Heart left ventricle (tissue), 13 donors: ENCODE data around the gene HSFX4.
"Not testable (repeated sequence)": the region's sequence is repeated elsewhere in the genome, so short reads cannot be mapped to it uniquely, and the experiment has no call there.

ENCODE experiments used
- POLR2A ChIP-seq, 2 donors: fragments of 450-650 bp; IDR thresholded peaks; one replicate each; pipeline ENCODE4 v1.6.1; 2017; ENCODE audit warnings: antibody characterized with exemption in 2 of 2, mild to moderate bottlenecking in 2 of 2, moderate library complexity in 2 of 2
- TF ChIP-seq, protein P1 (sequence below), 12 donors: fragments of 200-600 bp; sonication (generic) in 4 of 12; IDR thresholded peaks; one replicate each; pipeline versions ENCODE4 v1.5.0 to v1.8.0; 2018 to 2022; ENCODE audit warnings: antibody characterized with exemption in 12 of 12, mild to moderate bottlenecking in 5 of 12
- donor health status: ischemic (EF 13 %, LVEDD 7.1; RV severe dilation, severe dysfunction).
- donor health status: DM: no; HTN: yes; CAD: no.
- donor health status: DM: no; HTN: no; CAD: no.
- donor health status: ischemic (EF 25% LVEDD 6.9; RV normal size, moderate dysfunction).
- donor health status: ischemic (EF 25% LVEDD 5.7; RV mildly dilated, moderate dysfunction).
- donor health status: ischemic (EF 35%, LVEDD 5.7; RV mildly dilated, moderate dysfunction).
- donor health status: nonischemic (EF 11% LVEDD 7.7; RV severe dilation, severe dysfunction).
- donor health status: DM: yes; HTN: yes; CAD: no.
- donor health status: PGD.
- donor health status: ischemic (EF 29% LVEDD 5.4; RV normal size, mild dysfunction).
- donor health status: nonischemic (EF 23%, LVEDD 6.1; RV moderate dilation, normal function).

DNA sequence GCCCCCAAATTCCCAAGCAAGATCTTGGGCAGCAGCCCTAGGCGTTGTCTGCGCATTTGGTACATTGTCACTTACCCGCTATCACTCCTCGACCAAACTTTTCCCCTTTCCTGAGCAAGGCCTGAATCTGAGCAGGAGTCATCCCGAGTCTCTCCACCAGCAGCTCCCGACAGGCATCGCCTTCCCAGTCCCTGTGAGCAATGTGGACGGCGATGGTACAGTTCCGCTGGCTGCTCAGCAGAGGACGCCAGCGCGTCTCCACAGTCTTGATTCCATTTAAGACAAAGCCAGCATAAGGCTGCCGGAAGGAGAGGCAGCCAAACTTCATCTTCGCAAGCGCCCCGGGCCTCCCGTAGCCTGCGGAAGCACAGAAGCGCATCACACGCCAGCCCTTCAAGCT lies 4.2 kb downstream of the HSFX4 start:
- TF ChIP-seq, protein P1, sequence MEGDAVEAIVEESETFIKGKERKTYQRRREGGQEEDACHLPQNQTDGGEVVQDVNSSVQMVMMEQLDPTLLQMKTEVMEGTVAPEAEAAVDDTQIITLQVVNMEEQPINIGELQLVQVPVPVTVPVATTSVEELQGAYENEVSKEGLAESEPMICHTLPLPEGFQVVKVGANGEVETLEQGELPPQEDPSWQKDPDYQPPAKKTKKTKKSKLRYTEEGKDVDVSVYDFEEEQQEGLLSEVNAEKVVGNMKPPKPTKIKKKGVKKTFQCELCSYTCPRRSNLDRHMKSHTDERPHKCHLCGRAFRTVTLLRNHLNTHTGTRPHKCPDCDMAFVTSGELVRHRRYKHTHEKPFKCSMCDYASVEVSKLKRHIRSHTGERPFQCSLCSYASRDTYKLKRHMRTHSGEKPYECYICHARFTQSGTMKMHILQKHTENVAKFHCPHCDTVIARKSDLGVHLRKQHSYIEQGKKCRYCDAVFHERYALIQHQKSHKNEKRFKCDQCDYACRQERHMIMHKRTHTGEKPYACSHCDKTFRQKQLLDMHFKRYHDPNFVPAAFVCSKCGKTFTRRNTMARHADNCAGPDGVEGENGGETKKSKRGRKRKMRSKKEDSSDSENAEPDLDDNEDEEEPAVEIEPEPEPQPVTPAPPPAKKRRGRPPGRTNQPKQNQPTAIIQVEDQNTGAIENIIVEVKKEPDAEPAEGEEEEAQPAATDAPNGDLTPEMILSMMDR (IDR thresholded peaks at IDR 0.05) = not testable (repeated sequence)
- TF ChIP-seq POLR2A (IDR thresholded peaks at IDR 0.05) = not testable (repeated sequence)
